ENCODE data around the gene YIPF3. TPM values are rescaled to one million over a fixed set of nuclear protein-coding genes. Genes with fewer than 3 reads are reported as not detected.

The YIPF3 gene
- total RNA-seq, 2 experiments from 2014 or later: 38.2 to 41.9 TPM

GRCh38 chr6:43509984-43510826 lies 6.5 kb downstream of the YIPF3 start, which contains the start of gene LRRC73:
Gene LRRC73 (minus strand): TSS chr6:43510346. CDS start chr6:43509785, 561 bp downstream.
- Histone ChIP-seq H3K4me3 (ENCODE audit: low read depth, low read length, poor library complexity, severe bottlenecking) (peak within 1 kb of the TSS; percentile 53), H3K9me3 (ENCODE audit: low read length) (no peaks in the 10 kb centered on the region), H4K20me1 (ENCODE audit: insufficient read depth, low read length) (no peaks in the 10 kb centered on the region), H3K9me2 (ENCODE audit: insufficient read depth, low read length) (no peaks in the 10 kb centered on the region), H3K4me2 (ENCODE audit: low read length) (peak within 1 kb of the TSS; percentile 62), H3K36me3 (ENCODE audit: insufficient read depth, low read length) (peaks cover 45% of the 10 kb centered on the region), H3K79me2 (ENCODE audit: insufficient read depth, low read depth, low read length) (no peaks in the 10 kb centered on the region; the same call in 1 of the 2 replicates), H2AFZ (ENCODE audit: low read length) (no peak within 1 kb of the TSS), H3K27ac (ENCODE audit: low read depth, low read length, poor library complexity, severe bottlenecking) (no peak within 1 kb of the TSS), H3K4me1 (ENCODE audit: insufficient read depth, low read length, poor library complexity, severe bottlenecking) (no peaks in the 10 kb centered on the region)
- CTCF ChIA-PET (ENCODE audit: unreplicated experiment): interaction anchor here (0.5 kb wide), 1 partner anchor 20 kb away, joined by 3 read pairs; no protein-coding TSS in a partner anchor
- TF ChIP-seq EZH2phosphoT487 (IDR thresholded peaks at IDR 0.05; ENCODE audit: borderline replicate concordance, low read depth, low read length): no peak
- no peak for TF ChIP-seq CTCF (conservative IDR thresholded peaks at IDR 0.05; ENCODE audit: low read length)
- POLR2A ChIA-PET: no interaction called here
- no TSS peak for BruUV-seq (replicated peaks)
- peak; percentile 50 for DNase-seq (ENCODE audit: low spot score)
- intact Hi-C loops (cut with micrococcal nuclease; ENCODE audit: unreplicated experiment): loop anchor here (10.0 kb wide), 2 partner anchors 435 to 565 kb away; partner anchors contain the start of gene PTK7

- H3K4me2 ChIP-seq (ENCODE audit: low read length): peak overlapping the region; percentile 62
- no peak overlapping the region for H3K27ac ChIP-seq (ENCODE audit: low read depth, low read length, poor library complexity, severe bottlenecking)
- no peaks in the 10 kb centered on the region for H3K9me3 ChIP-seq (ENCODE audit: low read length)
- H3K79me2 ChIP-seq (ENCODE audit: insufficient read depth, low read depth, low read length): no peaks in the 10 kb centered on the region
- no peak overlapping the region for H2AFZ ChIP-seq (ENCODE audit: low read length)
- H3K4me3 ChIP-seq (ENCODE audit: low read depth, low read length, poor library complexity, severe bottlenecking): peak overlapping the region; percentile 53
- ChIA-PET POLR2A (no interaction called here), CTCF (ENCODE audit: unreplicated experiment) (no interaction called here)
- H3K9me2 ChIP-seq (ENCODE audit: insufficient read depth, low read length): no peaks in the 10 kb centered on the region
- H3K4me1 ChIP-seq (ENCODE audit: insufficient read depth, low read length, poor library complexity, severe bottlenecking): no peaks in the 10 kb centered on the region
- no peak for TF ChIP-seq EZH2phosphoT487 (IDR thresholded peaks at IDR 0.05; ENCODE audit: borderline replicate concordance, low read depth, low read length)
- TF ChIP-seq CTCF (conservative IDR thresholded peaks at IDR 0.05; ENCODE audit: low read length): no peak
- no TSS peak for BruUV-seq (replicated peaks)
- no peak for DNase-seq (ENCODE audit: low spot score)
- no peaks in the 10 kb centered on the region for H4K20me1 ChIP-seq (ENCODE audit: insufficient read depth, low read length)
- H3K36me3 ChIP-seq (ENCODE audit: insufficient read depth, low read length): peaks cover 47% of the 10 kb centered on the region
- intact Hi-C loops (cut with micrococcal nuclease; ENCODE audit: unreplicated experiment): loop anchor here (10.0 kb wide), 1 partner anchor 435 kb away; the partner anchor contains the start of gene PTK7
These were observed 7.4 kb downstream of the YIPF3 start for GRCh38 chr6:43509142-43509983.

Data from OCI-LY7 (cell line).